Epidermal melanocyte (primary cell): ENCODE results near the gene CARD10.
A peak's percentile ranks its signal among the peaks of the same experiment; 100 is the strongest.

Experiments used
- DNase-seq: peaks from one replicate; pipeline ENCODE4 v3.0.0; 2011; ENCODE audit warnings: low spot score; ENCODE audit not compliant: insufficient read length

CARD10 gene

GRCh38 chr22:37519268-37520195 lies at the start of gene CARD10:
CARD10 (minus strand) TSS chr22:37519415; CDS start chr22:37519200, 215 bp downstream.
- no peak for DNase-seq

GRCh38 chr22:37568448-37569008 lies 49.3 kb upstream of the CARD10 start:
- DNase-seq = no peak

- DNase-seq = no peak
Measured at GRCh38 chr22:37568012-37568411, 48.8 kb upstream of the CARD10 start.

- DNase-seq = peak; percentile 71
Measured at GRCh38 chr22:37566903-37567798, 47.9 kb upstream of the CARD10 start.

DNA sequence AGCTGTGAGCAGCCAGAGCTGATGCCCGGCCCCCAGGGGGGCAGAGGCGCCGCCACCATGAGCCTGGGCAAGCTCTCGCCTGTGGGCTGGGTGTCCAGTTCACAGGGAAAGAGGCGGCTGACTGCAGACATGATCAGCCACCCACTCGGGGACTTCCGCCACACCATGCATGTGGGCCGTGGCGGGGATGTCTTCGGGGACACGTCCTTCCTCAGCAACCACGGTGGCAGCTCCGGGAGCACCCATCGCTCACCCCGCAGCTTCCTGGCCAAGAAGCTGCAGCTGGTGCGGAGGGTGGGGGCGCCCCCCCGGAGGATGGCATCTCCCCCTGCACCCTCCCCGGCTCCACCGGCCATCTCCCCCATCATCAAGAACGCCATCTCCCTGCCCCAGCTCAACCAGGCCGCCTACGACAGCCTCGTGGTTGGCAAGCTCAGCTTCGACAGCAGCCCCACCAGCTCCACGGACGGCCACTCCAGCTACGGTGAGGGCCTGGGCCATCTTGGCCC lies 47.2 kb upstream of the CARD10 start:
- DNase-seq = no peak

GRCh38 chr22:37565830-37566229 lies 46.6 kb upstream of the CARD10 start:
- DNase-seq = no peak

- DNase-seq = no peak
Measured at GRCh38 chr22:37564111-37564711, 45.0 kb upstream of the CARD10 start.

DNA sequence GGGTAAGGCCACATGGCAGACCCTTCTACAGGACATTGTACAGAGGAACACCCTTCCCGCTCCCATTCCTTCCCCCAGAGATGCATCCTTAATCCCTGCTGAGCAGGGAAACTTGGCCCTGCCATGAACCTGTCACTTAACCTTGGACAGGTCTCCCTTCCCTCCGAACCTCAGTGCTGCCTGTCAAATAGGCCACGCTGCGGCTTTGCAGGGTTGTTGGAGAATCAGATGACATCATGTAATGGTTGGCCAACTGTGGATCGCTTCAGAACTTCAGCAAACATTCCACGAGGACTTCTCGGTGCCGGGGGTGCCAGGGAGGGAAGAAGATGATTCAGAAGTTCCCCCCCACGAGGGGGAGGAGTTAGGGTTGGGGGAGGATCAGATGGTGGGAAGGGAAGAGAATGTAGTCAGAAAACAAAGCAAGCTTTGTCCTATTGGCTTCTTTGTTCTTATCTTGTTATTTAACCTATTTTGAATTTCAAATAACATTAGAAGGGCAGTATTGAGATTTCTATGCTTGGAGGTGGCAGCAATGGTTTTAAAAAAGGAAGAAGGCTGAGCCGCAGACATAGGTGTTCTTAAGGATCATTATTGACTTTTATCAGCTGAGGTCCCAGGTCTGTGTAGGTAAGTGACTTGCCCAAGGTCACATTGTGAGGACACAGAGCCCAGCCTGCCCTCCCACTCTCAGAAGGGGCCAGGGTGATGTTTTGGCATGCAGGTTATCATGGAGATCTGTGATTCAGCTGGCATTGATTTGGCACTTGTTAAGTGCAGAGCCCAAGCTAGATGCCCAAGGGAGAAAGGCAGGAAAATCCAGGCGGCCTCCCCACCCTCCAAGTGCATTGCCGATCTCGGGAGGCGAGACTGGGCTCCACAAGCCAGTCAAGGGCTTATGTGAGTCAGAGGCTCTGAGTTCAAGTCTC lies 44.2 kb upstream of the CARD10 start:
- peak; percentile 79 for DNase-seq

DNA sequence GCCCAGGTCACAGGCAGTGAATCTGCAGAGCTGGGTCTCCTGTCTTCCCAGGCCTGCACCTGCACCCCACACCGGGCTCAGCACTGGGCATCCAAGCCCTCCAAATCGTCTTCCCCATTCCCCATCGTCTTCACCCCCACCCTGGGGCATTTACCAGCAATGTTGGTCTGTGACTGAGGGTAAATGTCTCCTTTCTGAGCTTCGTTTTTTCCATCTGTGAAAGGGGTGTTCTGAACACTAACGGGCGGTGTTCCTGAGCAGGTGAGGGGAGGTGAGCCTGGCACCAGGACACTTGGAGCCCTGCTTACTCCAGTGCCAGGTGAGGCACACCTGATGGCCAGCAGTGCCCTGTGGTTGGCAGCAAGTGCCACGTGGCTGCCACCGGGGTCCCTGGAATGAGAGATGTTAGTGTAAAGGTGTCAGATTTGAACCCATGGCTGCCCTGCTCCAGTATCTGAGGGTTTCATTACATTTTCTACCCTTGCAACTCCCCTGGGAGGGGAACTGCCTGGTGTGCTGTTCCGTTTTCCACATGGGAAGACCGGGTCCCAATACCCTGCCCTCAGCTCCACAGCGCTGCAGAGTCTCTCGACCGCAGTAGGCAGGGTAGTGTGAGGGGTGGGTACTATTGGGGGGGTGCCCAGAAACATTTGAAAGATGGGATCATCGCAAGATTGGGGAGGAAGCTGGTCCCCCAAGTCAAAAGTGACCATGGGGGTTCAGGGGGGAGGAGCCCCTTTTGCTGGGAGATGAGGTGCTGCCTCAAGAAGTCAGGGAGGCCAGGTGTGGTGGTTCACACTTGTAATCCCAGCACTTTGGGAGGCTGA lies 43.0 kb upstream of the CARD10 start:
- no peak for DNase-seq

- peak; percentile 87 for DNase-seq
Measured at GRCh38 chr22:37561212-37562048, 42.2 kb upstream of the CARD10 start.

DNA sequence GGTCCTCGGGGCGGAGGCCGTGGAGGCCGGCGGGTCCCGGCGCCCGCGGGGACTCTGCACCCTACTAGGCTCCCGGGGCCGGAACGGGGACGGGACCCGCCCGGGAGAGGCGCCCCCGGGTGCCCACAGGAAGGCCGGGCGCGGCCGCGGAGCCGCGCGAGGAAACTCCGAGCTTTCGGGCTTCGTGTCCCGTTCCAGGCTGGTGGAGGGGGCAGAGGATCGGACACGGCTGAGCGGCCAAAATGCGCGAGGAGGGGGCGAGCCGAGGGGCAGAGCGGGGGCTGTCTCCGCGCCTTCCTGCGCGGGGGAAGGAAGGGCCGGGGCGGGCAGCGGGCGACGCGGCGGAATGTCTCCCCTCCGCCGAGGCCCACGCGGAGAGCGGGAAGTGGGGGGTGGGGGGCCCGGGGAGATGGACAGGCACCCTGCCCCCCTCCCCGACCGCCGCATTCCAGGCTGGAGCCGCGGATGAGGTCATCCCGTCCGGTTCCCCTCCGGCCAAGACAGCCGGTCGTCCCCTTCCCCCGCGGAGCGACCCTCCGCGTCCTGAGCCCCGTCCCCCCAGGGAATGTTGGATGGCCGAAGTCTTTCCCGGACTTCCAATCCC lies 41.5 kb upstream of the CARD10 start:
- DNase-seq = no peak

- DNase-seq = no peak
Measured at GRCh38 chr22:37559901-37560607, 40.8 kb upstream of the CARD10 start, which contains the start of gene CDC42EP1. CDC42EP1 (plus strand) TSS chr22:37560480; CDS start chr22:37566350, 5,870 bp downstream.

- DNase-seq = no peak
Measured at GRCh38 chr22:37559521-37559900, 40.3 kb upstream of the CARD10 start.

DNA sequence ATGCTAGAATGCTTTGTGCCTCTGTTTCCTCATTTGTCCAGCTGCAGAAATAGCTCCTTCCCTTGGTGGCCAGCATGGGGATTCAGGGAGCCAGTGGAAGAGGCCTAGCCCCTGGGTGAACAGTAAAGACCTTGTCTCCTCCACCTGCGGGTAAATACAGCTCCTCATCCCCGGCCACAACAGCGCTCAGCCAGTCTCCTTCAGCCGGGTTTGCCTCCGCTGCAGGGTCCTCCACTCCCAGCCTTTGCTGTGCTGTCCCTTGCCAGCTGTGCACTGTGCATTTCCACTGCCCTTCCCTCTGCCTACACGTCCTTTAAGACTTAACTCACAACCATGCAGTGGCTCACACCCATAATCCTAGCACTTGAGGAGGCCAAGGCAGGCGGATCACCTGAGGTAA lies 39.6 kb upstream of the CARD10 start:
- DNase-seq = no peak

- no peak for DNase-seq
Measured at GRCh38 chr22:37557321-37558001, 38.2 kb upstream of the CARD10 start.

DNA sequence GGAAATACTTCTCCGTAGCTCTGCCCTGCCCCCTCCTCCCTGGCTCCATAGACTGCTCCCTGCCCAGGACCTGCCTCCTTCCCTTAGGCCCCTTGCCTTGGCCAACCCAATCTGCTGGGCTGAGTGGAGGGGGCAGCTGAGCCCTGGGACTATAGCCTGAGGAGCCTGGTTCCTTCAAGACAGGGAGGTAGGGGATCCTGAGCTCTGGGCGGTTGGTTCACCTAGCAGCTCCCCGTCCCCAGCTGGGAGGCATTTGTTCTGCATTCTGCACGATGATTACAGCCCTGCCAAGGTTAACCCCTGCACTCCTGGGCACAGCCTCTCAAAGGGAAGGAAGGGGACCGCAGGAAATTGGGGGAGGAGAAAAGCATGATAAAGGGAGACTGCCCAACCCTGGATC lies 37.5 kb upstream of the CARD10 start:
- no peak for DNase-seq

DNA sequence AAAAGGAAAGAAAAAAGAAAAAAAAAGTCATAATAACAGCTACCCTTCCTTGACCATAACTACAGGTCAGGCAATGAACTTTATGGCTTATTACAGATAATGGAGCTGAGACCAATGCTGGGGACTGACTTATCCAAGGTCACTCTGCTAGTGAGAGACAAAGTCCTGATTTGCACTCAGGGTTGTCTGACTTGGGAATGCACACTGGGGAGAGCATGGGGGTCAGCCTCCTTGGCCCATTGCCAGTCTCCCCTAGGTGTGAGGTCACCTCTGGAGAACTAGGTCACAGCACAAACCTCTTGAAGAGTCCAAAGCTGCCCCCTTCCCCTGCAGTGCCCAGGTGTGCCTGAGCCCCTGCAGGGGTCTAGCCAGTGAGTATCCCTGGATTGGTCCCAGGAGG lies 35.8 kb upstream of the CARD10 start:
- no peak for DNase-seq
